HG03196 (cell line): ENCODE results near the gene CFAP157.

Experiments used
- ATAC-seq: cut with Tn5 transposase; IDR thresholded peaks from one replicate; pipeline ENCODE4 v1.9.1; 2021; ENCODE audit not compliant: unreplicated experiment

CFAP157 gene

DNA sequence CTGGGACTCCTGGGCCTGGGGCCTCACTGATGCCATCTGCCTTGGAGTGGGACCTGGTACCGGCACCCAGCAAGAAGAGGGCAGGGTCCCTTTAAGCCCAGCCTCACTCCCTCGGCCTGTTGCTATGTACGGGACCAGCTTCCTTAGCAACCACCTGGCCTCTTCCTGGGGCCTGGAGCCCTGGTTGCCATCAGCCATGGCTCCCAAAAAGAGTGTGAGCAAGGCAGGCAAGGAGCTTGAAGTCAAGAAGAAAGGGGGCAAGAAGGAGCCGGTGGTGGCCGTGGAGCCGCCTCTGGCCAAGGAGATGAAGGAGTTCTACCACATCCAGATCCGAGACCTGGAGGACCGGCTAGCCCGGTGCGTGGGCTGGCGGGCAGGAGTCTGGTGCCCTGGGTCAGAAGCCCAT, at the start of gene CFAP157:
CFAP157 (plus strand) TSS at position 153 of the 406 bp plus-strand sequence; CDS start at position 197, 44 bp downstream.
- ATAC-seq = no peak

DNA sequence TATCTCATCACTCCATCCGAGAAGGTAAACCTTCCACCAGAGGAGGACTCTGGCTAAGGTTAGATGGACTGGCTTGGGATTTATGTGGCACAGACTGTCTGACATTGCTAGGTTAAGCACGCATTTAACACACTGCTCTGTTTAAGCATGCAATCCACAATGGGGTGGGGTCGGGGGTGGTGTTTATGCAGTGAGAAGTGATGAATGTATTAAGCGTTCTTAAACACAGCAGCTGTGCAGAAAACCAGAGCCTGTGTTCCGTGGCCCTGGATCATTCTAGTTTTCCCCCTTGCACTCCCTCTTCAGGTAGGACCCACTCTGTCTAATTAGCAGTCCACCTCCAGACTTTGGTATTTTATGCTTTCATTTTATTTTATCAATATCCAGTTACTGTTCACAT, 48.4 kb upstream of the CFAP157 start:
- no peak for ATAC-seq

DNA sequence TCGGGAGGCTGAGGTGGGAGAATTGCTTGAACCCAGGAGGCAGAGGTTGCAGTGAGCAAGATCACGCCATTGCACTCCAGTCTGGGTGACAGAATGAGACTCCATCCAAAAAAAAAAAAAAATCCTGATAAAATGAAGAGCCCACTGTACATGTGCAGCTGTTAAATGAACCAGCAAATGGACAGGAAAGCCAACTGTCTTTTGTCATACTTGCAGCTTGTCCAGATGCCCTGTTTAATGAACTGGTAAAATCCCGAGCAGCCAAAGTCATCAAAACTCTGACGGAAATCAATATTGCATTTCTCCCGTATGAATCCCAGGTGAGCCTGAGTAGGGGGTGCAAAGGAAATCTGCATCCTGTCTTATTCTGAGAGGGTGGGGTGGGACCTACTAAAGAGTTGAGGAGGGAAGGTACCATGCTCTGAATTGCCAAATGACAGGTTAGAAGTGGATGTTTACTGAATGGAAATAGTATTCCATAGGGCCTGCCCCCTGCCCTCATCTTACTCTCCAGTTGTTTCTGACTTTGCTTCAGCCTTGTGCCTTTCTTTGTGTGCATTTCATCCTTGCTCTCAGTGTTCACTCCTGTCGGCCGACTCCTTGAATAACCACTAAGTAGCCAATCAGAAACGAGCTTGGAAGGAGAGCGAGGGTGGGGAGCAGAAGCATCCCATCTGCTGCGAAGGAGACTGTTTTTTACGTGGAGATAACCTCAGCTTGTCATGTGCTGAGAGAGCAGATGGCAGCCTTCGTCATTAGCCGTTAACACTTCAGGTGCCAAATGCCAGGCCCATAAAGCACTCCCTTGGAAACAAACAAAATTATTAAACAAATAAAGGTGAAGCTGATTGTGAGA, 45.7 kb upstream of the CFAP157 start:
- no peak for ATAC-seq

DNA sequence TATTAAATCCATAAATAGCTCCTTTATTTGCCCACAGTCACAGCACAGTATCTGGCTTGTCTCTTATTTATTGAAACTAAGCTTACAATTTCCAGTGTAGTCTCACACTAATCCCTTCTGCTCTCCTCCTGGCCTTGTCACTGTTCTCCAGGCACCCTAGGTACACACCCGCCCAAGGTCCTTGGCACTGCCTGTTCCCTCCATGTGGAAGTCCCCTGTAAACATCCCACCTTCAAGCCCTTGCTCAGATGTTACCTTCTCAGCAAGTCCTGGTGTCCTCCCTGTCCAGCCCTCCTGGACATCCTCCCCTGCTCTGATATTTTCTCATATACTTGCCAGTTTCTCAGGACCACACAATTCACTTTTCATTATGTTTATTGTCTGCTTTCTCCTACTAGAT, 44.2 kb upstream of the CFAP157 start:
- ATAC-seq = no peak

DNA sequence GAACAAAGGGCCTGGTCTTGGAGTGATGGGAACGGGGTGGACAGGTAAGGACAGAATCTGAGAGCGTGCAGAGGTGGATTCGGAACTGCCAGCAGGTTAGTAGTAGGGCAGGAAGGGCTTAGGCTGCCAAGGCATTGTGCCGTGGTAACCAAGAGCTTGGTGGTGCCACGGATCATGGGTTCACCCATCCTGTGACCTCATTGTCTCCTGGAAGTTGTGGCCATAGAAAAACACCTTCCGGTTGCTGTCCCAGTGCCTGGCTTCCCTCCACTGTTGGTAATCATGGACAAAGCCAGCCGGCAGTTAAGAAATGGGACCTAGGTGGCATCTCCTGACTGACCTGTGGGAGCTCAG, 42.5 kb upstream of the CFAP157 start:
- ATAC-seq = no peak

DNA sequence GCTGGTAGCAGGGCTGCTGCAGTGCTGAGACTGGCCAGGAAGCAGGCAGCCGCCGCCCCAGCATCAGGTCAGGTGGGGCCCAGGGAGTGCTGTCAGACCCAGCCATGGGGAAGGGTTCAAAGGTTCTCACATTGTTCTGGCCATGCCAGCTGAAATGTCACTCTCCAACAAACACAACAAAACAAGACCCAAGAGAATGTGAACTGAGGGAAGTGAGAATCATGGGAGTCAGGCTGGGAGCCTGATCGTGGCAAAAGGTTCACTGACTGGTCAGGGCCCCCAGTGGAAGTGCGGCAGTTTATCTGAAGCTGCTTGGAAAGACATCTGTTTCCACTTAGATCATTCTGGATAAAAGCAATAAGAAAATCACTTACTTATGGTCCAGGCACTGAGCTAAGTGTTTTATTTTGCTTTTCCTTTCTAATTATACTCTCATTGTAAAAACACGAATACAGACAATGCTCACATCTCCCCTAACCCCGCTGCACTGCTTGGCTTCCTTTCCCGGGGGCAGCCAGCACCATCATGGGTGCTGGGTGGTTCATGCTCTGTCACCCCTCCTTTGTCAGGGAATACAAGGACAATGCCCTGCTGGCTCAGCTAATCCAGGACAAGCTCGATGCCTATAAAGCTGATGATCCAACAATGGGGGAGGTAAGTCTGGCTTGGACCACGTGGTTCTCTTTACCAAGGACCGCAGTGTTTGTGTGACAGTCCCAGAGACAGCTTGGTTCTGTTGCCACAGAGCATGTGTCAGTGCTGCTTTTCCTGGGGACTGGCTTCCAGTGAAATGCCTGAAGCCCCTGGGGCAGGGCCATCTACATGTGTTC, 41.9 kb upstream of the CFAP157 start:
- ATAC-seq = no peak

DNA sequence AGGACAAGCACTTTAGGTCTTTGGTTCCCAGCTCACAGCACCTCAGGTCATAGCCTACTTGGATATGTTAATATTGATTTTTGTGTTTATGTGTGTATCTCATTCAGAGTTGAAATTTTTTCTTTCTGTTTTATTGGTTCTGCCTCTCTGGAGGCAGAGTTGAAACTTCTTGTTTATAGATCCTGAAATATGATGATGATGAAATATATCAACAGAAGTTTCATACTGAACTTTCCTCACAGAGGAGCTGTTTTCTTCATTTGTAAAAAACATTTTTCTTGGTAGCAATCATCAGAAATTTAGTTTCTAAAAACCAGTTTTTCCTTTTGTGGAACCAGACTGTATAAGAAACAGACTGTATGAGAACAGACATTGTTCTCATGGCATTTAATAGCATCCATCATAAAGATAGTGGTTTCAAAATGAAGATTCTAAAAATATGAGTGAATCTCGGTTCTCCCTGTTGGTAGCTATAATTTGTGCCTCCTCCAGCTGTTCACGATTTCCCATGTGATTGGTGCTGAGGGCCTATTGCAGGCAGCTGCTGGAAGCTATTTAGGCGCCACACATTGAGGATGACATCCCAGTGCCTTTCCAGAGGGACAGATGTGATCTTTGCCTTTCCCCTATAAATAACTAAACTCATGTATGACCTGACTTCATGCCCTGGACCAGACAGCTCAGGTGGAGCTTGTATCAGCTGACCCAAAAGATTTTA, 39.5 kb upstream of the CFAP157 start:
- no peak for ATAC-seq

DNA sequence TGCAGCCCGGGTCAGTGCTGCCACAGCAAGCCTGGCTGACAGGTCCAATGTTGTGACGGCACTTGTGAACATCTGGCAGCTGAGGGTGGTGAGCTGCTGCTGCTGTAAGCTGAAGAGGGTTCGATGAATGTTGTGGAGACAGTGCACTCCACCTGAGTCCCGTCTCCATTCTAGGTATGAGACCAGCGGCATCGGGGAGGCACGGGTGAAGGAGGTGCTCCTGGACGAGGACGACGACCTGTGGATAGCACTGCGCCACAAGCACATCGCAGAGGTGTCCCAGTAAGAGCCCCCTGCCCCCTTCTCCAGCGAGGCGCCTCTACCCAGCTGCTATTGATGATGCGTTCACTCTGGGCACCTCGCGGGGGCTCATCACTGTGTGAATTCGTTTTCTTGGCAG, 38.9 kb upstream of the CFAP157 start:
- no peak for ATAC-seq

DNA sequence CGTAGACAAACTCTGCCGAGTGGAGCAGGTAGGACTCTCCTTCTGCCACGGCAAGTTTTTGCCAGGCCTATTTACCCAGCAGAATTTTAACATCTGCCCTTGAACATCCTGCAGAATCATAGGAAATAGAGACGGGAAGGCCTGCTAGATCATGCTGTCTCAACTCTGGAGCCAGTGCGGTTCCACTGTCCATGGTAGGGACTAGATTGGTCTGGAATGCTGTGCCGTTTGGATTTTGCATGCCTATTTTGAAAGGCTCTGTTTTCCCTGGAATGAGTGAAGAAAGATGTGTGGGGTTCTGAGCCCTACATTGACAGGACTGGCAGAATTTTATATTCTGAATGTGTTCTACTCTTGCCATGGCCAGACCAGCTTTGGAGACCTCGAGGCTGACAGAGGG, 33.6 kb upstream of the CFAP157 start:
- no peak for ATAC-seq

DNA sequence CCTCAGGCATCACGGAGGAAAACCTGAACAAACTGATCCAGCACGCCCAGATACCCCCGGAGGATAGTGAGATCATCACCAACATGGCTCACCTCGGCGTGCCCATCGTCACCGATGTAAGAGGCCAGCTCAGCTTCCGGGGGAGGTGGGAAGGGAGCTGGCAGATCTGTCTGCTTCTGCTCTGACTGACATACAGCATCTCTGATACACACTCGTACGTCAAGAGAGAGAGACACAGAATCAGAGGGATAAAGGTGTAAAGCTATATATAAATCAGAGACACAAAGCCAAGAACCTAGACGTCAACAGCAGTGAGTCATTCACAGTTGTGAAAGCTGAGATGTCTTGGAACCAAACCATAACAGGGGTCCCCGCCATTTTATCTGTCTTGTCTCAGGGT, 30.1 kb upstream of the CFAP157 start:
- no peak for ATAC-seq

DNA sequence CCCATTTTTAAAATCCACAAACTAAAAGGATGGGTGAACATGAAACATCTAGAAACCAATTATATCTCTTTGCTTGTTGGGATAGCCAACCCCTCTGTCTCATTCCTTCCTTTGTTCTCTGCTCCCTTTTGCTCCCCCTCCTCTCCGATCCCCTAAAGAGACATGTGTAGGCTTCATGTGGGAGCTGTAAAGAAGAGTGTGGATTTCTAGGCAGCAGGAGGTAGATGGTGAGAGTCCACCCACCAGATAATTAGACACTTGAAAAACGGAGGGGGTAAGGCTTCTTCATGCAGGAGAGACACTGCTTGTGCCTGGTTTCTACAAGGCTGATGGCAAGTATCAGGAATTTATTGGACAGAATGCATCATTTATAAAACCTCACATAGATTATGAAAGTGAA, 27.3 kb upstream of the CFAP157 start:
- ATAC-seq = no peak

DNA sequence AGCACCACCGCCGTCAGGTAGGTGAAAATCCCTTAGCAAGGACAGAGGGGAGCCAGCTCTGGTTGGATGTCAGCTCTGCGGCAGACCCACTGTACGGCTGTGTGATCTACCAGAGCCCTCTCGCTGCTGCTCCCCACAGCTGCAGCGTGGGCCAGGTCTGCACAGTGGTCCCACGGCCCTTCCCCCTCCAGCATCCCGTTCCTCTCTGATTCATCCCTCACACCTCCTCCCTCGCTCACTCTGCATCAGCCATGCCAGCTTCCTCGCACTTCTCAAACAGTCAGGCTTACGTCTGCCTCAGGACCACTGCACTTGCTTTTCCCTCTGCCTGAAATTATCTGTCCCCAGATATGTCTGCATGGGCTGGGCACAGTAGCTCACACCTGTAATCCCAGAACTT, 26.6 kb upstream of the CFAP157 start:
- no peak for ATAC-seq

DNA sequence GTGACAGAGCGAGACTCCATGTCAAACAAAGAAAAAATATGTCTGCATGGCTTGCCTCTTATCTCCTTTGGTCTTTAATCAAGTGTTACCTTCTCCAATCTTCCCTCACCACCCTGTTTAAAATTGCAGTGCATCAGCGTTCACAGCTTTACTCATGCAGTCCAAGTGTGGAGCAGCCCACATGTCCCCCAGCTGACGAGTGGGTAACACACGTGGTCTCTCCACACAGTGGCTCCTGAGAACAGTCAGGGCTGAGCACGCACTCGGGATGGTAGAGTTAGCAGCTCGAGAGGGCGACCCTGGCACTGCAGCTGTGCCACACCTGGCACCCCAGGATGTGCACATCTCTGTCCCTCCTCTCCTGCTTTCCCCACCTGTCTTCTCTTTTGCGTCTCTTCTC, 25.9 kb upstream of the CFAP157 start:
- no peak for ATAC-seq

DNA sequence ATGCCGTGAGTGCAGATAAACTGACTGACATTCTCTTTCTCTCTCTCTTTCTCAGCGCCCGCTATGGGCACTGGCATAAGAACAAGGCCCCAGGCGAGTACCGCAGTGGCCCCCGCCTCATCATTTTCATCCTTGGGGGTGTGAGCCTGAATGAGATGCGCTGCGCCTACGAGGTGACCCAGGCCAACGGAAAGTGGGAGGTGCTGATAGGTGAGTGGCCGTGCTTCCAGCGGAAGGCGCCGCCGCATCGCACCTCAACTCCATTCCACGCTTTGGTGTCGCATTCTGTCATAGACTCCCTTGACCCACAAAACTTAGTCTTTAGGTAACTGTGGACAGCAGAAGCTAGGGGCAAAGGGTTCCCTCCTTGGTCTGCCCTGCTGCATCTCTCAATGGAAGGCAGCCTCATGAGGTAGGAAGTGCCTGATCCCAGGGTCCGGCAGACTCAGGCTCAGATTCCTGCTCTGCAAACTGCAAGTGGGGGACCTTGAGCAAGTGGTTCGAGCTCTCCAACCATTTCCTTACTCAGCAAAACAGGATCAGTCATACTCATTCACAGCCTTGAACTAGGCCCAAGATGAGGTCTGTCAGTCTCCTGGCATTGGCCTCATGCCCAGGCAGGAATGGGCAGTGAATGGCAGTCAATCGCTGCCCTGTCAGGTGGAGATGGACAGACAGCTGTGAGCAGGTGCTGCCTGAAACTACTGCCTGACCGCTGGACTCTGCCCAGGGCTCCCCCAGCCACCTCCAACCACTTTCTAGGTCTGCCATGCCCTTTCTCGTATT, 24.2 kb upstream of the CFAP157 start:
- ATAC-seq = no peak

DNA sequence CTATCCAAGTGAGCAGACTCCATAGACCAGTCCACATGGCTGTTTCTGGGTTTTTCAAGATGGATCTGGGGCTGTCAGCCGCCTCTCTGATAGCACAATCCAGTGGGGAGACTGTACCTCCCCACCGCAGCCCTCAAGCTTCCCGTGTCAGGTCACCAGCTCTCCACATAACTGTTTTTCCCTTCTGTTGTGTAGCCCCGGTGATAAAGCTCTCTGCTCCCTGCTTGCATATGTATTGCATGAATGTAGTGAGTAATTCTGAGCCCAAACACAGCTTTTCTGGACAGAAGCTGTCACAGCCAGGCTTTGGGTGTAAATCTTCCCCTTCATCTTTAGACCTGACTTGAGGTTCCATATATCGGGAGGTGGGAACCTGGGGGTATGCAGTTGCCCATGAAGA, 23.1 kb upstream of the CFAP157 start:
- ATAC-seq = no peak

DNA sequence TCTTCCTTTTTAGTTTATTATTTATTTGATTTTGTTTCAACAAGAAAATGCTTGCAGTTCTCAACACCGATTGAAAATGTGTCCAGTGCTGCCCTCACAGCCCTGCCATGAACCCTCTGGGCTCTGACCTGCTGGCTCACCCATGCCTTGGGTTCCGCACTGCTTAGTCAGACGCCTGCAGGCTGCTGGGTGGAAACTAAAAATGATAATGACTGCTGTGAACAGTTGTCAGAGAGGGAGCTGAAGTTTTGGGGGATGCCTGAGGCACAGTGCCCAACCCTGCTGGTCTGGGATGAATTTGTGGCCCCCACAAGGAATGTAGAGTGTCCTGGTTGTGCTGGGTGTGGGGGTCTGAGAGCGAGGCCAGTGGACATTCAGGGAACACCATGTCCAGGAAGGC, 22.2 kb upstream of the CFAP157 start:
- no peak for ATAC-seq

DNA sequence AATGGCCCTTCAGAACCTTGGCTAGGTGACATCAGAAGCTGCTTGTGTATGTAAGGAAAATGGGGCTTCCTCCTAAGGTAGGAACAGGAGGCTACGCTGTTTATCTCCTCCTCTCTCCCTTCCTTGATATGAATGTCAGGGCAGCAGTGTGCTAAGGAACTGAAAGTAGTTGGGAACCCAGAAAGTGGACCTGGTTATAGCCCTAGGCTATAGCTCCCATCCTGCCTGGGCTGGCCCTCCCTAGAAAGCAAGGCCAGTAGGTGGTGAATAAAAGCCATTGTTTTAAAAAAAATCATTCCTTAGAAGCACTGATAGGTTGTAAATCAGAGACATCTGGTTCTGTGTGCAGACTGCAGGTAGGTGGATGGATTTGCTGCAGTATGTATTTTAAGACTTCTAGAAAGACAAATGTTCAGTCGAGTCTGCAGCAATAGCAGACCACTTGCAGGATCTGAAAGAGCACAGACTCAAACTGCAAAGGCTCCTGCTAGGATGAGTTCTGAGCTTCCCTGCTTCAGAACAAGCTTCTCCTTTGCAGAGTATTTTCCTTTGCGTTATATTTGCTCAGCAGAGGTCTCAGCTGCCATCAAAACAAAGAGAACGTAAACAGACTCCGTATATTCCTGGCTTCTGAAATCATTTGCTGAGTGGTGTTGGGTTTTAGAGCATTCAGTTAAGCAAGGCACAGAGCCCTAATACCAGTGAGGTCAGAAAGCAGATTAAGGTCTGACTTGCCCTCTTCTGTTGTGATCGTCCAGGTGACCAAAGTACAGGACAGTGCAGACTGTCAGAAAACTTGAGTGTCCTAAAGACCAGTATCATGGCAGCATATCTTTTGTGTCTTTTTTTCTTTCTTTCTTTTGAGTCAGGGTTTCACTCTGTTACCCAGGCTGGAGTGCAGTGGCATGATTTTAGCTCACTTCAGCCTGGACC, 20.1 kb upstream of the CFAP157 start:
- ATAC-seq = no peak

DNA sequence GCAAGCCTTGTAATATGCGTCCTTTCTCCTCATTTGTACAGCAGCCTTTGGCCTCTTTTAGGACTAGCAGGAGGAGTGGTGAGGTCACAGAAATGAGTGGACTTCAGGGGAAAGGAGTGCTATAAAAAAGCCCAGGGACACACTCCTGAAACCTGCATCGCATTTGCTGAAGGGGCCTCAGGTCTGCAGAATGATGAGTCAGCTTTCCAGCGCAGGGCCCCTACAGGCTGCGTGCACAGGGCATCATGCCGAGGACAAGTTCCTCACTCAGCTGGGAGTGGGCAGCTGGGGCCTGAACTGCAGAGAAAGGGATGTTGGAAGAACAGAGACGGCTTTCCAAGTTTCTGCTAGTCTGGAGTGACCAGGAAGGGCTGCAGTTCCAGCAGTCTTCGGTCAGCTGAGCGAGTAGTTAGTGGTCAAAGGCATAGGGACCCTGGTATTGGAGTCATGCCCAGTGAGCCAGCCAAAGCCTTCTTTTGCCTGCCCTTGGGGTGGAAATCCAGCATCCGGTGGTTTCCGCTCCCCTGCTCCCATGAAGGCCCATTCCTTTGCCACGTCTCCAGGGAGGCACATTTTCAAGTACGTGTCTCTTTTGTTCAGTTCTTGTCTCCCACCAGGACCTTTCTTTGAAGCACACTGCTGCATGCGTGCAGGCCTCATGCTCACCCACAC, 17.3 kb upstream of the CFAP157 start:
- no peak for ATAC-seq

DNA sequence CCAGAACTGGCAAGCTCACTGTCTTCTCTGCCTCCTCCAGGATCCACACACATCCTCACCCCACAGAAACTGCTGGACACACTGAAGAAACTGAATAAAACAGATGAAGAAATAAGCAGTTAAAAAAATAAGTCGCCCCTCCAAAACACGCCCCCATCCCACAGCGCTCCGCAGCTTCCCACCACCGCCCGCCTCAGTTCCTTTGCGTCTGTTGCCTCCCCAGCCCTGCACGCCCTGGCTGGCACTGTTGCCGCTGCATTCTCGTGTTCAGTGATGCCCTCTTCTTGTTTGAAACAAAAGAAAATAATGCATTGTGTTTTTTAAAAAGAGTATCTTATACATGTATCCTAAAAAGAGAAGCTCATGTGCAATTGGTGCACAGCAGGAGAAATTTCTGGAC, 16.1 kb upstream of the CFAP157 start:
- no peak for ATAC-seq
